ENCODE data around the gene ARHGEF33. TPM values are rescaled to one million over a fixed set of nuclear protein-coding genes. Genes with fewer than 3 reads are reported as not detected.

The ARHGEF33 gene
- total RNA-seq, 1 experiment from 2014 or later: 0.71 TPM

GRCh38 chr2:38887347-38887746 lies 2.3 kb upstream of the ARHGEF33 start:
- no peak overlapping the region for H3K4me3 Mint-ChIP-seq (ENCODE audit: low read depth, unreplicated experiment)
- H3K4me1 Mint-ChIP-seq (ENCODE audit: low read depth, unreplicated experiment): no peaks in the 10 kb centered on the region
- TF ChIP-seq CTCF (IDR thresholded peaks at IDR 0.05; ENCODE audit: unreplicated experiment): no peak
- no peak overlapping the region for H3K27ac Mint-ChIP-seq (ENCODE audit: unreplicated experiment)
- no peak for DNase-seq
- H3K36me3 Mint-ChIP-seq (ENCODE audit: insufficient read depth, unreplicated experiment): no peaks in the 10 kb centered on the region
- intact Hi-C loops (cut with micrococcal nuclease; ENCODE audit: unreplicated experiment): no loop called here
- no peaks in the 10 kb centered on the region for H3K27me3 Mint-ChIP-seq (ENCODE audit: unreplicated experiment)
- no TSS peak for BruUV-seq (replicated peaks)
- CTCF ChIA-PET: interaction anchor here (0.7 kb wide), 1 partner anchor 1459 kb away, joined by 3 read pairs; no protein-coding TSS in a partner anchor
- no peaks in the 10 kb centered on the region for H3K9me3 Mint-ChIP-seq (ENCODE audit: low read depth, unreplicated experiment)

- intact Hi-C loops (cut with micrococcal nuclease; ENCODE audit: unreplicated experiment): no loop called here
- no peak for DNase-seq
- no peaks in the 10 kb centered on the region for H3K36me3 Mint-ChIP-seq (ENCODE audit: insufficient read depth, unreplicated experiment)
- CTCF ChIA-PET: no interaction called here
- H3K4me1 Mint-ChIP-seq (ENCODE audit: low read depth, unreplicated experiment): no peaks in the 10 kb centered on the region
- H3K9me3 Mint-ChIP-seq (ENCODE audit: low read depth, unreplicated experiment): no peaks in the 10 kb centered on the region
- no peak overlapping the region for H3K4me3 Mint-ChIP-seq (ENCODE audit: low read depth, unreplicated experiment)
- BruUV-seq (replicated peaks): no TSS peak
- no peak for TF ChIP-seq CTCF (IDR thresholded peaks at IDR 0.05; ENCODE audit: unreplicated experiment)
- no peak overlapping the region for H3K27ac Mint-ChIP-seq (ENCODE audit: unreplicated experiment)
- no peaks in the 10 kb centered on the region for H3K27me3 Mint-ChIP-seq (ENCODE audit: unreplicated experiment)
Measured at GRCh38 chr2:38887902-38888554, 1.6 kb upstream of the ARHGEF33 start.

- no TSS peak for BruUV-seq (replicated peaks)
- Mint-ChIP-seq H3K9me3 (ENCODE audit: low read depth, unreplicated experiment) (no peaks in the 10 kb centered on the region), H3K4me1 (ENCODE audit: low read depth, unreplicated experiment) (no peaks in the 10 kb centered on the region), H3K36me3 (ENCODE audit: insufficient read depth, unreplicated experiment) (no peaks in the 10 kb centered on the region), H3K27me3 (ENCODE audit: unreplicated experiment) (no peaks in the 10 kb centered on the region), H3K27ac (ENCODE audit: unreplicated experiment) (no peak overlapping the region), H3K4me3 (ENCODE audit: low read depth, unreplicated experiment) (no peak overlapping the region)
- no peak for TF ChIP-seq CTCF (IDR thresholded peaks at IDR 0.05; ENCODE audit: unreplicated experiment)
- intact Hi-C loops (cut with micrococcal nuclease; ENCODE audit: unreplicated experiment): no loop called here
- no peak for DNase-seq
- CTCF ChIA-PET: no interaction called here
Measured at GRCh38 chr2:38889045-38889444, 630 bp upstream of the ARHGEF33 start.

GRCh38 chr2:38892819-38893218 lies 3.1 kb downstream of the ARHGEF33 start:
- H3K4me1 Mint-ChIP-seq (ENCODE audit: low read depth, unreplicated experiment): no peaks in the 10 kb centered on the region
- H3K36me3 Mint-ChIP-seq (ENCODE audit: insufficient read depth, unreplicated experiment): no peaks in the 10 kb centered on the region
- H3K27me3 Mint-ChIP-seq (ENCODE audit: unreplicated experiment): no peaks in the 10 kb centered on the region
- no peak overlapping the region for H3K27ac Mint-ChIP-seq (ENCODE audit: unreplicated experiment)
- intact Hi-C loops (cut with micrococcal nuclease; ENCODE audit: unreplicated experiment): no loop called here
- BruUV-seq (replicated peaks): no TSS peak
- H3K9me3 Mint-ChIP-seq (ENCODE audit: low read depth, unreplicated experiment): no peaks in the 10 kb centered on the region
- CTCF ChIA-PET: interaction anchor here (0.7 to 0.8 kb wide), 2 partner anchors 12 to 1392 kb away, joined by 3 to 4 read pairs; no protein-coding TSS in a partner anchor
- DNase-seq: no peak
- no peak overlapping the region for H3K4me3 Mint-ChIP-seq (ENCODE audit: low read depth, unreplicated experiment)
- no peak for TF ChIP-seq CTCF (IDR thresholded peaks at IDR 0.05; ENCODE audit: unreplicated experiment)

All from Calu3 (cell line).